Astrocyte of the hippocampus (primary cell): ENCODE measurements around the gene CDHR2.

Source experiments
- DNase-seq: peaks from one replicate; pipeline ENCODE4 v3.0.0; 2011; ENCODE audit warnings: low read depth, low spot score

Gene CDHR2, protein sequence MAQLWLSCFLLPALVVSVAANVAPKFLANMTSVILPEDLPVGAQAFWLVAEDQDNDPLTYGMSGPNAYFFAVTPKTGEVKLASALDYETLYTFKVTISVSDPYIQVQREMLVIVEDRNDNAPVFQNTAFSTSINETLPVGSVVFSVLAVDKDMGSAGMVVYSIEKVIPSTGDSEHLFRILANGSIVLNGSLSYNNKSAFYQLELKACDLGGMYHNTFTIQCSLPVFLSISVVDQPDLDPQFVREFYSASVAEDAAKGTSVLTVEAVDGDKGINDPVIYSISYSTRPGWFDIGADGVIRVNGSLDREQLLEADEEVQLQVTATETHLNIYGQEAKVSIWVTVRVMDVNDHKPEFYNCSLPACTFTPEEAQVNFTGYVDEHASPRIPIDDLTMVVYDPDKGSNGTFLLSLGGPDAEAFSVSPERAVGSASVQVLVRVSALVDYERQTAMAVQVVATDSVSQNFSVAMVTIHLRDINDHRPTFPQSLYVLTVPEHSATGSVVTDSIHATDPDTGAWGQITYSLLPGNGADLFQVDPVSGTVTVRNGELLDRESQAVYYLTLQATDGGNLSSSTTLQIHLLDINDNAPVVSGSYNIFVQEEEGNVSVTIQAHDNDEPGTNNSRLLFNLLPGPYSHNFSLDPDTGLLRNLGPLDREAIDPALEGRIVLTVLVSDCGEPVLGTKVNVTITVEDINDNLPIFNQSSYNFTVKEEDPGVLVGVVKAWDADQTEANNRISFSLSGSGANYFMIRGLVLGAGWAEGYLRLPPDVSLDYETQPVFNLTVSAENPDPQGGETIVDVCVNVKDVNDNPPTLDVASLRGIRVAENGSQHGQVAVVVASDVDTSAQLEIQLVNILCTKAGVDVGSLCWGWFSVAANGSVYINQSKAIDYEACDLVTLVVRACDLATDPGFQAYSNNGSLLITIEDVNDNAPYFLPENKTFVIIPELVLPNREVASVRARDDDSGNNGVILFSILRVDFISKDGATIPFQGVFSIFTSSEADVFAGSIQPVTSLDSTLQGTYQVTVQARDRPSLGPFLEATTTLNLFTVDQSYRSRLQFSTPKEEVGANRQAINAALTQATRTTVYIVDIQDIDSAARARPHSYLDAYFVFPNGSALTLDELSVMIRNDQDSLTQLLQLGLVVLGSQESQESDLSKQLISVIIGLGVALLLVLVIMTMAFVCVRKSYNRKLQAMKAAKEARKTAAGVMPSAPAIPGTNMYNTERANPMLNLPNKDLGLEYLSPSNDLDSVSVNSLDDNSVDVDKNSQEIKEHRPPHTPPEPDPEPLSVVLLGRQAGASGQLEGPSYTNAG (N-terminal part only)

DNA sequence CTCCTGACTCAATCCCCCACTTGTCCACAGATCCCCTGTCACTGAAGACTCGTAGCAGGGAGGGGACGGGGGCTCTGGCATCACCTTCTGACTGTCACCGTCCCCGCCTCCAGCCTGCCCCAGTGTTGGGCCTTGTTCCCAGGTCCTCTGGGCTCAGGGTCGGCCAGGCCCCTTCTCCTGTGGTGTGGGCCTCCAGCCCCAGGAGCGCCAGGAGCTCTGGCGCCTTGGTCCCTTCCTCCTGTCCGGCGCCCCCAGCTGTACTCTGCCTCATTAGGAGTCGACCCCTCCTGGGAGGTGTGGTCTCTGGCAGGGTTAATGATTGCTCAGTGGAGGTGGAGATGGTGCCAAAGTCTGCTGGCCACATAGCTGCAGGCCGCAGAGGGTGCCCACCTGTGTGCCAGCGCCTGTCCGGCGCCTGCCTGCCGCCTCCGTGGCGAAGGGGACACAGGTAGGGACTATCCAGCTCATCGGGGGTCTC, at the start of gene CDHR2:
Gene CDHR2, plus strand, starts transcription at position 376 of the 478 bp plus-strand sequence. CDS start 16,011 bp downstream, outside the sequence.
- no peak for DNase-seq

DNA sequence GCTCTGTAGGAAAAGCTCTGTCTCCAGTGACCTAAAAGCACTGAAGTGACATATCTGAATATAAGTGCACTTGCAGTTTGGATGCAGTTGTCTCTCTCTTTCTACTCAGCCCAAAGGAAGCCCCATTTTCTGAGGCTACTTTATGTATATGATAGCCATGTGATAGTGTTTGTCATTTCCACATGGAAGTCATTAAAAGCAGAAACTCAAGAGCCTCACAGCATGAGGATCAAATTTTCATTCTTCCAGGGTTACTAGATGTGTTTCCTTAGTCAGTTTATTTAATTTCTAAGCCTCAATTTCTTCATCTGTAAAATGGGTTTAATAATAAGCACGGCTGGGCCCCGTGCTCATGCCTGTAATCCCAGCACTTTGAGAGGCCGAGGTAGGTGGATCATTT, 48.6 kb upstream of the CDHR2 start:
- DNase-seq = no peak

DNA sequence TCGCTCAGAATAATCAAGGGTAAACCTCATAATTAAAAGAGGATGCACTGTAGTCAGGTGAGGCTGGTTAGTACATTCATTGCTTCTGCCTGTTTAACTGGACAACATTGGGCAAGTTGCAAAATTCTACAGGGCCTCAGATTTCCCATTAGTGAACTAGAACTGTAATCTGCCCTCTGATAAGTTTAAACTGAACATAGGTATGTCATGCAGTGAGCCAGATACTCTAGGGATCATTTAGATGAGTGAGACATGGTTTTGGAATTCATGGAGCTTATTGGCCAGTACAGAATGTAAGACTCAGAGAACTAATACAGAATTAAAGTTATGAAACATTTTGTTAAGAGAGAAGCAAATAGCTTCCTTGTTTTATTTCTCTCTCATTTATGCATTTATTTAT, 47.8 kb upstream of the CDHR2 start:
- DNase-seq = peak; percentile 44

GRCh38 chr5:176503496-176503895, 45.6 kb upstream of the CDHR2 start:
- no peak for DNase-seq

DNA sequence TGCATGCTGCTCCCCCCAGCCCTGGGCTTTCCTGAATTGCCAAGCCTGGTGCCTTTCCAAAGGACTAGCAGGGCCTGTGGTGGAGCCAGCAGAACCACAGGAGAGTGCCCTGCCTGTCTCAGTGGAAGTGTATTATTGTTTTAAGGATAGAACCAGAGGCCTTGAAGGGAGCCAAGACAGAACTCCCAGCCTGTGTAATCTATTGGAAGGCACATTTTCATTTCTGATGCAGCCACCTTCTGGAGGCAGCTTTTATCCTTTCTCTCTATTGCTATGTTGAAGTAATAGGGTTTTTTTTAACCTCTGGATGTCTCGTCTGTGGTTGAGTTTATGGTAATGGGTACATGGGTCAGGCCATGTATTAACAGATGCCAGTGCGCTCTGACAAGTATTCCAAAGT, 41.2 kb upstream of the CDHR2 start:
- DNase-seq = no peak

GRCh38 chr5:176508603-176509002, 40.5 kb upstream of the CDHR2 start:
- DNase-seq = no peak

DNA sequence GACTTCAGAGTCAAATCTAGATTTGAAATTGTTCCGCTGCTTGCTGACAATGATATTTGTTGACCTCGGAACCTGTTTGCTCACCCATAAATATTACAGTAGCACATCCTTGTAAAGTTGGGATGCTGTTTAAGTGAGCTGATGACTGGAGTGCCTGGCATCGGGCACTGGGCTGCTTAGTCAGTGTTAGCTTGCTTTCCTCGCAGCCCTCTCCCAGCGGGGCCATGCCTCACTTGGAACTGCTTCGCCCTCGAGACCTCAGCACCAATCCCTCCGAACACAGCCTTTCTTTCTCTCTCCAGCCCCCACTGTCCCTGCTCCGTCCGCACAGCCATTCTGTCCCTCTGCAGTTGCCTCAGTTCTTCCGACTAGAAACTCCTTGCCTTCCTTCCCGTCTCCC, 35.4 kb upstream of the CDHR2 start:
- DNase-seq = no peak

GRCh38 chr5:176514244-176514950, 34.7 kb upstream of the CDHR2 start:
- no peak for DNase-seq

- DNase-seq = no peak
These were observed 33.7 kb upstream of the CDHR2 start for GRCh38 chr5:176515396-176515795.

DNA sequence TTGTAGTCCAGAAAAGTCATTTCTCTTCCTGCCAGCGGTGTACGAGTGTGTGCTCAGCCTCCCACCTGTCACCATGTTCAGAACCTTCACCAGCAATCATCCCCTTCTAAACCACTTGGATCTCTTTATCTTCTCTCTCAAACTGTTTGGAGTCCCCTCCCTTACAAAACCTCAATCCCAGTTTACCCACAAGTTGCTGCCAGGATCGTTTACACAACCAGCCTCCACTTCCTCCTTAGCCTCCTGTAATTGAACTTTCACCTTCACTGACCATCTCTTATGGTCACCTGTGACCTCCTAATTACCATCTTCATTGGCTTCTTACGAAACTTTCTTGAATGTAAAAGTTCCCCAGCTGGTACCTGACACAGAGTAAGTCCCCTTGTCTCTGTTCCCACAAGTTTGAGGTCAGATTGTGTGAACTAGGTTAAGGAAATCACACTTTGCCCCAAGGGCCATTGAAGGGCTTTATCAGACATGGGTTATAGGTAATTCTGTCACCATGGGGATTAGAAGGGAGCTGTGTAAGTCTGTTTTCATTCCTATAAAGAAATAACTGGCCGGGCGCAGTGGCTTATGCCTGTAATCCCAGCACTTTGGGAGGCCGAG, 32.0 kb upstream of the CDHR2 start:
- no peak for DNase-seq

GRCh38 chr5:176519810-176520720, 29.1 kb upstream of the CDHR2 start:
- DNase-seq = no peak

GRCh38 chr5:176521286-176521685, 27.9 kb upstream of the CDHR2 start:
- DNase-seq = no peak

GRCh38 chr5:176521699-176522263, 27.4 kb upstream of the CDHR2 start:
- DNase-seq = no peak

DNA sequence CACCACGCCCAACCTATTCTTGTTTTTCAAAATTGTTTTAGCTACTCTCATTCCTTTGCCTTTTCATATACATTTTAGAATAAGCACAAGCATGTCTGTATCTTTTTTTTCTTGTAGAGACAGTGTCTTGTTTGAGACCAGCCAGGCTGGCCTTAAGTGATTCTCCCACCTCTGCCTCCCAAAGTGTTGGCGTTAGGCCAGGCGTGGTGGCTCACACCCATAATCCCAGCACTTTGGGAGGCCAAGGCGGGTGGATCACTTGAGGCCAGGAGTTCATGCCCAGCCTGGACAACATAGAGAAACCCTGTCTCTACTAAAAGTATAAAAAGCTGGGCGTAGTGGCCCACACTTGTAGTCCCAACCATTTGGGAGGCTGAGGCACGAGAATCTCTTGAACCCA, 25.0 kb upstream of the CDHR2 start:
- no peak for DNase-seq

DNA sequence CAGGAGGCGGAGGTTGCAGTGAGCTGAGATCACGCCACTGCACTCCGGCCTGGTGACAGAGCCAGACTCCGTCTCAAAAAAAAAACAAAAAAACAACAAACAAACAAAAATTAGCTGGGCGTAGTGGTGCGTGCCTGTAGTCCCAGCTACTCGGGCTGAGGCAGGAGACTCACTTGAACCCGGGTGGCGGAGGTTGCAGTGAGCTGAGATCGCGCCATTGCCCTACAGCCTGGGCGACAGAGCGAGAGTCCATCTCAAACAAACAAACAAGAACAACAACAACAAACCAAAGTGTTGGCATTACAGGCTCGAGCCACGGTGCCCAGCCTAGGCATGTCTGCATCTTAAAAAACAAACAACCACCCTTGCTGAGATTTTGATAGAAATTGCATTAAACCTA, 24.2 kb upstream of the CDHR2 start:
- no peak for DNase-seq

DNA sequence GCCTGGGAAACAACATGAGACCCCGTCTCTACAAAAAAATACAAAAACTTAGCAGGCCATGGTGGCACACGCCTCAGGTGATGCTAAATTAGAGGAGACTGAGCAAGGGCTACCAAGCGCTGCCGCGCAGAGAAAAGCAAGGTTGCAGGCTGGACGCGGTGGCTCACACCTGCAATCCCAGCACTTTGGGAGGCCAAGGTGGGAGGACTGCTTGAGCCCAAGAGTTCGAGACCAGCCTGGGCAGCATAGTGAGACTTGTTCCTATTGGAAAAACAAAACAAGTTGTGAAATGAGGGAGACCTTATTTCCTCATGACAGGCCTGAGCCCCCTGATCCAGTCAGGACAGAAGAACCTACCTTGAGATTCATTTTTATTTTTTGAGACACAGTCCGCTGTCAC, 23.5 kb upstream of the CDHR2 start:
- no peak for DNase-seq

GRCh38 chr5:176526462-176526861, 22.7 kb upstream of the CDHR2 start:
- no peak for DNase-seq

DNA sequence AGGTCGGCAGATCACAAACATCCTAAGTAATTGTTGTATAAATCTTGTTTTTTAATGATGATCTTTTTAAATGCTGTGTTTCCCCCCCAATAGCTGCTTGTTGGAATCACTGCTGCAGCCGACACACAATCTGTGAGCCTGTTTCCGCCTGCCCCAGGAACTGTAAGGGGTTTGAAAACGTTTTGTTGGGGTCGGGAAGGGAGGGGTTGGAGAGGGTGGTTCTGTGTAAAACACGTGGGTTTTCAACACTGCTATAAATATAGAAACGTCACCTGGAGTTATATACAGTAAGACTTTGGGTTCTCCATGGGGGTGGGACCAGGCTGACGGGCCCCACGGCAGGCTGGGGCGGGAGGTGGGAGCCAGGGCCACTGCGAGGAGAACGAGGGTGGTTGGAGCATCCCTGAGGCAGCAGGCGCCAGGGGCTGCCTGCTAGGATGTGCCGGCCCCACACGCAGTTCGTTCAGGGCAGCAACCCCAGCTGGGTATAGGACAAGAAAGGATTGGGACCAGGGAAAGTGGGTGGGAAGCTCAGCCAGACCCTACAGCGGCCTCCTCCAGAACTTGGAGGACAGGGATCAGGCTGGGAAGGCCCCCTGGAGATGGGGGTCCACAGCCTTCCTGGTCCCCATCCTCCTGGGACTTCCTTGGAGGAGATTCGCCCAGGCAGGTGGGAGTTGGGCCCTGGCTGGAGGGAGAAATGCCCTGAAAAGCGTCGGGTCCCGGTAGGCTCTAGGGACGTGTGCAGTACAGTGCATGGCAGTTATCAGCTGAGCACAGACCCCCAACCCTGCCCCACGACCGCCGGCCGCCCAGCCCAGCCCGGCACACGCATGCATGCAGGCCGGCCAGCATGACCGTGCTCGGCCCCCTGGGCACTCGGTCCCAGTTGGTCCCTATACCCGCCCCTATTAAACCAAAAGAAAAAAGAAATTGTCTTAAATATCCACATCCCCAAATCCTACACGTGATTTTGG, 21.6 kb upstream of the CDHR2 start:
- DNase-seq = no peak
